ENCODE measurements around the gene SLC7A5. TPM values are rescaled to one million over a fixed set of nuclear protein-coding genes. Genes with fewer than 3 reads are reported as not detected.

SLC7A5 gene
- total and polyA plus RNA-seq, 2 of the 13 experiments (the other 11 are each of a cell fraction or from before 2014, with no cell fraction given), result 79.6 to 155 TPM

GRCh38 chr16:87815567-87815966, 53.7 kb downstream of the SLC7A5 start (continued):
- TF ChIP-seq CSRNP1 (CRISPR knock-in tag; IDR thresholded peaks at IDR 0.05), result no peak
- no peak for TF ChIP-seq ZNF616 (CRISPR knock-in tag; IDR thresholded peaks at IDR 0.05; ENCODE audit: low read depth)
- TF ChIP-seq ESRRA (CRISPR knock-in tag; IDR thresholded peaks at IDR 0.05; ENCODE audit: low read depth), result peak; percentile 82; the same call in 1 of the 2 replicates
- no peak for TF ChIP-seq FOXM1 (CRISPR knock-in tag; IDR thresholded peaks at IDR 0.05)
- TF ChIP-seq ZNF503 (CRISPR knock-in tag; IDR thresholded peaks at IDR 0.05), result no peak
- no peak for TF ChIP-seq RELA (CRISPR knock-in tag; IDR thresholded peaks at IDR 0.05)
- TF ChIP-seq ZNF570 (CRISPR knock-in tag; IDR thresholded peaks at IDR 0.05; ENCODE audit: borderline replicate concordance), result no peak
- no peak; the same call in 1 of the 2 replicates for TF ChIP-seq MIER3 (CRISPR knock-in tag; IDR thresholded peaks at IDR 0.05; ENCODE audit: borderline replicate concordance)
- no peak for TF ChIP-seq FOXO1 (CRISPR knock-in tag; IDR thresholded peaks at IDR 0.05)
- TF ChIP-seq E2F2 (CRISPR knock-in tag; IDR thresholded peaks at IDR 0.05; ENCODE audit: borderline replicate concordance), result no peak
- no peak for TF ChIP-seq PAF1 (CRISPR knock-in tag; IDR thresholded peaks at IDR 0.05)
- TF ChIP-seq ZNF414 (CRISPR knock-in tag; IDR thresholded peaks at IDR 0.05), result no peak
- no peak for TF ChIP-seq ZHX2 (IDR thresholded peaks at IDR 0.05; ENCODE audit: low read depth)
- TF ChIP-seq ZHX2 (CRISPR knock-in tag; IDR thresholded peaks at IDR 0.05; ENCODE audit: borderline replicate concordance), result no peak
- TF ChIP-seq TMF1 (CRISPR knock-in tag; IDR thresholded peaks at IDR 0.05; ENCODE audit: low read depth), result no peak
- TF ChIP-seq JARID2 (CRISPR knock-in tag; IDR thresholded peaks at IDR 0.05; ENCODE audit: insufficient replicate concordance), result no peak
- TF ChIP-seq ZGPAT (CRISPR knock-in tag; IDR thresholded peaks at IDR 0.05), result peak; percentile 53; the same call in 1 of the 2 replicates
- TF ChIP-seq EZH2 (conservative IDR thresholded peaks at IDR 0.05; ENCODE audit: low read depth, low read length), result no peak
